ENCODE data around the gene PJA1.
A peak's percentile ranks its signal among the peaks of the same experiment; 100 is the strongest.

The PJA1 gene

DNA sequence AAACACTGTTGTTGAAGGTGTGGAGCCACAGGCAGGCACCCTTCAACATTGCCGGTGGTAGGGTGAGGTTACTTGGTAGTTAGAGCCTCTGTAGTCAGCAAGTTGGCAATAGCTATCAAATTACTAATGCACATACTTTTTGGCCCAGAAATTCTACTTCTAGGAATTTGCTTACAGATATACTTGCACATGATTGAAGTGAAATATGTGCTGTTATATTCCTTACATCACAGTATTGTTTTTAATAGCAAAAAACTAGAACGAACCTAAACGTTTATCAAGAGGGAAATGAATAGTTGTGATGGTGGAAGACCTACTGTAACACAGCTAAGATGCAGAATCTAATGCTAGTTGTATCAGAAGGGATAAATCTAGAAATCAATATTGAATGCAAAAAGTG is 7.7 kb upstream of the PJA1 start:
- DNase-seq (ENCODE audit: low read depth in 2 of 2): no peak

DNA sequence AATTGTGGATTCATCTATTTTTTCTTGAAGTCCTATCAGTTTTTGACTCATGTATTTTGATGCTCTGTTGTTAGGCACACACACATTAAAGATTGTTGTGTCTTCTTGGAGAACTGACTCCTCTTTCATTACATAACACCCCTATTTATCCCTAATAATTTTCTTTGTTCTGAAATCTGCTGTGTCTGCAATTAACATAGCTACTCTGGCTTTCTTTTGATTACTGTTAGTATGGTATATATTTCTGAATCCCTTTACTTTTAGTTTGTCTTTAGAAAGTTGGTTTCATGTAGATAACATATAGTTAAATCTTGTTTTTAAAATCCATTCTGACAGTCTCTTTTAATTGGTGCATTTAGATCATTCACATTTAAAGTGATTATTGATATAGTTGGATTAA is 5.1 kb upstream of the PJA1 start:
- DNase-seq (ENCODE audit: low read depth in 2 of 2): no peak

DNA sequence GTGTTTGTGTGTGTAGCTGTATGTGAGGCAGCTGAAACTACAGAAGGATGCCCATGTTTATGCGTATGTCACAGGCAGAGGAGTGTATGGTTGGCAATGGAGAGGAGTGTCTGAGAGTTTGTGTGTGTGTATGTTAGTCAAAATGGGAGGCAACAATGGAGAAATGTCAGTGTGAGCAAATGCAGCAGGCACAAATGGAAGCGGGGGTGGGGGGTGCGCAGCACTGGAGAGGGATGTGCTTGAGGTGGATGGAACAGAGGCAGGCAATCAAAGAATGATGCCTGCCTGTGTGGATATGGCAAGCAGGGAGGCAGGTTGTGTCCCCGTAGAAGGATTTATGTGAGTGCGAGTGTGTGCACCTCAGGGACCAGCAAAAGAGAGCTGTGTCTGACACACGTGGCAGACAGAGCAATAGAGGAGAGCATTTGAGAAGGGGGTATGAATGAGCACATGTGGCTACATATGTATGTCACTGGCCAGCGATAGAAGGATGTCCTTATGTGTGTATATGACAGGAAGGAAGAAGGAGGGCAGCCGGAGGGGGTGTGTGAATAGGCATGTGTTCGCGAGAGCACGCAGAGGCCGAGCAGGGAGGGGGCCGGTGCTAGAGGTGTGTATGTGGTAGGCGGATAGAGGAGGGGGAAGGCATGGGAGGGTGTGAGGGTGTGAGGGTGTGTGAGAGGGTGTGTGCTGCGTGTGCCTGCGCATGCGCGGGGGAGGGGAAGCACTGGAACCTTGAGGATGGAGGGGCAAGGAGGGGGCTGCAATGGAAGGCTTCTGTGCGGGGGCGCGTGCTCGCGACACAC is 1.1 kb downstream of the PJA1 start:
- peak in 1 of 2 experiments; percentile 31 for DNase-seq (ENCODE audit: low read depth in 2 of 2)

DNA sequence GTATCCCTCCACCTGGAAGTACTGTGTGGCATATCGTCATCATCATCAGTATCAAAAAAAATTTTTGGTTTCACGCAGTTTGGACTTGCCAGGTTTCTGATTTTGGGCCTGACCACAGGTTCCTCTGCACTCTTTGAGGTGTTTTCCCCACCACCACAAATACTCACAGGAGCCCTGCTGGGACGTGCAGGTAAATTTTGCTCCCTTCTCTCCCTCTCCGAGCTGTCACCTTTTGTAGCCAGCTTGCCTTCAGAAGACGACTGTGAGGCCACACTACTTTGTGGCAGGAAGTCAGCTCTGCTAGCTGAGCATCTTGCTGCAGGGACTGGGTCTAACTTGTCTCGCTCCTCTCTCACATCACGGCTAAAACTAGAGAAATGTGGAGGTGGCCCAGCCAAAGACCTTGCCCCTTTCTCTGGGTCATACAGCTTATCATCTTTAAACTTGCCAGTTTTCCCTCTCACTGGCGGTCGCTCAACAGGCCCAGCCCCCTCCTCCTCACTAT is 2.8 kb downstream of the PJA1 start:
- DNase-seq (ENCODE audit: low read depth in 2 of 2): no peak

DNA sequence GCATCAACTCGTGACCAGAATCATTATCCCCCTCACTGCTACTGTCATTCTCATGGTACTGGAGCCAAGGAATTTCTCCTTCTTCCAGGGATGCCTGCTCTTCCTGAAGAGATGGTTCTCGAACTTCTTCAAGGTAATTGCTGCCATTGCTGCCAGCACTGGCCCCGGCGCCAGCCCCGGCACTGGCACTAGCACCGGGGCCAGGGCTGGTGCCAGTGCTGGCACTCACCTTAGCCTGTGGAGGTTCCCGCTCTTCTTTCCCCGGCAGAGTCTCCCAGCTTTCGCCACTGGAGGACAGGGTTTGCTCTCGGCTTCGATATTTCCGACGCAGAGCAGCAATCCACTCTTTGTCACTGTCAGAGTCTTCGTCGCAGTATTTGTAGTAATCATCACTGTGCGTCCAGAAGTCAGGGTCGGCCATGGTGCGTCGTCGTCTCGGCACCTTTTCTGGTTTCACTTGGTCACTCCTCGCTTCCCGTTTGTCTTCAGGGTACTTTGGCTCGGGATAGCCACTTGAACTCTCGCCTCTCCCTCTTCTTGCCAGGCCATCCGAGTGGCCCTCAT is 3.4 kb downstream of the PJA1 start:
- DNase-seq (ENCODE audit: low read depth in 2 of 2): no peak

DNA sequence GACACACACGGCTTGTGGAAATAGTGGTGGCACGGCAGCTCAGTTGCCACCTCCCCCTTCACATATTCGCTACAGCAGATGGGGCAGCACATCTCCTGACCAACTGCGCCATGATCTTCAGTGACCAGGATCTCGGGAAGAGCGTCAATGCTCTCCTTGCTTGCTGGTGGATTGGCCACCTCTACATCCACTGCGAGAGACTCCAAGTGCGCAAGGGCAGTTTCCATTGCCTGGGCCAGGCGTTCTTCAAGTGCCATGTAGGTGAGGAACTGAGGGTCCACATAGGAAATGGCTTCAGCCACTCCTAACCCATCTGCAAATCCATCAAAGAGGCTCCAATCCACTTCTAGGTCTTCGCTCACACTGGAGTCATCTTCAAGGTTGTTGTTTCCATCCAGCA is 3.9 kb downstream of the PJA1 start:
- DNase-seq (ENCODE audit: low read depth in 2 of 2): no peak

DNA sequence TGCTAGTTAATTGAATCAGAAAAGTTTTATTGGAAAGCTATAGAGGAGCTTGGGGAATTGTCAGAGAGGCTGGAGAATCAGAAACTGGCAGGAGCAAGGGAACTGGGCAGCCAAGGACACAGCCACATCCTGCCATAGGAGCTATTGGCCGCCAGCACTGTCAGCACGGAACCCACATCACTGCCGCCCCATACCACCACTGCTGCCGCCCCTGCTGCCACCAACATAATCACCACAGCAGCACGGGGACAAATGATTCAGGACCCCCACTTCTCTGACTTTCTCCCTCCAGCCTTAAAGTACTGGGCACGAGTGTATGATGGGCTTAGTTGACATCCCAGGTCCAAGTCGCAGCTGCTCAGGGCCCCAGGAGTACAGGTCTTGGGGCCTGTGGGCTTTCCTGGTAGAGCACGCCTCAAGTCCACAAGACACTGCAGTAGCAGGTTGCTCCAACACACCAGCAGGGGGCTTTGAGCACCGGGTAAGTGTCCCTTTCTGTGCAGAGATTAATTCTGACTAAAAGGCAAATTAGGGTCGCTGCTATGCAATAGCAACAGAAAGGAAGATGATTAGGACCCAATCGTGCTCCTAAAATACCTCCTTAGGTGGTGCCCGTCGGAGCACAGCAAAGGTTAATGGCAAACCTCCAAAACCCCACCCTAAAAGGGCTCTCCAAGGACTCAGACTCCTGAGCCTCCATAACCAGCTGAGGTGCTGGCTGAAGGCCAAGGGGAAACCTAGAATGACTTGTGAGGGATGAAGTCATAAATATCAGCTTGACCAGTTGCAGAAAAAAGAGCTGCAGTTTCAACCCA is 6.9 kb downstream of the PJA1 start:
- peak in 1 of 2 experiments; percentile 3 for DNase-seq (ENCODE audit: low read depth in 2 of 2)

DNA sequence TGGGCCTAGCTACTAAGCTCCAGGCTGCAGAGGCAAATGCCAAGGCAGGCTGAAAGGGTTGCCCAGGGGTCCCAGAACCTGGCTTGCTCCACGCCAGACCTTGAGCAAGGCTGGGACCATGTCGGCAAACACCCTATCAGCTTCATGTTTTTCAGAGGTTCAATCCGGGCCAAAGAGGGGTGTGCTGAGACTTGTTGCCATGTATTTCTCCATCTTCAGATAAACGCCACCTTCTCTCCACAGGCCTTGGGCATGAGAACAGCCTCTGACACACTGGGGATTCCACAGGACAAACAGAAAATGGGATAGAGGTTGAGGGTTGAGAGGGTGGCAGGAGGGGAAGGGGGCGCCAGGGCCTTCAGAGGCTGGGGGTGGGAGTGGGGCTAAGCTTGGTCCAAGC is 8.6 kb downstream of the PJA1 start:
- DNase-seq (ENCODE audit: low read depth in 2 of 2): no peak

DNA sequence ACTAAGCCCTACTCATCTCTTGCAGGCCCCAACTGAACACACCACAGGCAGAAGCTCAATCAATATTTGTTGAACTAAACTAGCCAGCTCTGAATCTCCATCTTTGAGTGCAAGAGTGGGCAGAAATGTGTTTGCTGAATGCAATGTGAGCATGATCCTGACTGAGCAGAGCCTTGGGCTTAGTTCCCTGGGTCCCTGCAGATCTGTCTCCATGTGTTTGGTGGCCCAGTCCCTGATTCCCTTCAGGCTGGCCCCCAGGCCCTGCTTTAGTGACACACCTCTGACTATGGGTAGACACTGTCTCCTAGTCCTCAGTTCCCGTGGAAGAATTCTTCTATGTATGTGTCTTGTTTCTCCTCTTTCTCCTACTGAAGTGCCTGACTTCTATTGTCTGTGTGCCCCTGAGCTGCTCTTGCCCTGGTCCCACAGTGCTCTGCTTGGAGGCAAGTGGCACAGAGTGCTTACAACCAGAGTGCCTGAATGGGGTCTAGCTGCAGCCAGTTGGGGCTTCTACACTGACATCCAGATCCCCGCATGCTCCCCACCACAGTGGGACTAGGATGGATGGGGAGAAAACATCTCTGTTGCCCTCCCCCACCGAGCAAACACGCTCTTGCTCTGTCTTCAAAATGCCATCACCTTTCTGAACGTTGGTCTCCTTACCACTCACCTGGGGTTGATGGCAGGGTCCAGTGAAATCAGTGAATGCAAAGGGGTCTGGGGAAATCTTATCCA is 9.3 kb downstream of the PJA1 start:
- no peak for DNase-seq (ENCODE audit: low read depth in 2 of 2)

DNA sequence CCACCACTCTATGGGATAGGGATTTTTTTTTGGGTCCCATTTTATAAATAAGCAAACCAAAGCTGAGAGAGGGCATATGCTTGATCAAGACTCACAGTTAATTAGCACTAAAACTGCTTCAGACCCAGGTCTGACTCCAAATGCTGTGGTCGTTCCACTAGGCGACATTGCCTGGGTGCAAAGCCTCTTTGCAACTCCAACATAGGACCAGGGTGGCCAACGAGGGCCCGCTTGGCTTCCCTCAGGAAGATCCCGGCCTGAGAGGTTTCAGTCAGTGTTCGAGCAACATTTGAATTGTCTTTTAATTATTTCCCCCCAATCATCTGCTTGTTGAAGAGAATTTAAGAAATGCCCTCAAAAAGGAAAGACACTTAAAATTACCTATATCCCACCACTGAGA is 11.2 kb downstream of the PJA1 start:
- no peak for DNase-seq (ENCODE audit: low read depth in 2 of 2)

DNA sequence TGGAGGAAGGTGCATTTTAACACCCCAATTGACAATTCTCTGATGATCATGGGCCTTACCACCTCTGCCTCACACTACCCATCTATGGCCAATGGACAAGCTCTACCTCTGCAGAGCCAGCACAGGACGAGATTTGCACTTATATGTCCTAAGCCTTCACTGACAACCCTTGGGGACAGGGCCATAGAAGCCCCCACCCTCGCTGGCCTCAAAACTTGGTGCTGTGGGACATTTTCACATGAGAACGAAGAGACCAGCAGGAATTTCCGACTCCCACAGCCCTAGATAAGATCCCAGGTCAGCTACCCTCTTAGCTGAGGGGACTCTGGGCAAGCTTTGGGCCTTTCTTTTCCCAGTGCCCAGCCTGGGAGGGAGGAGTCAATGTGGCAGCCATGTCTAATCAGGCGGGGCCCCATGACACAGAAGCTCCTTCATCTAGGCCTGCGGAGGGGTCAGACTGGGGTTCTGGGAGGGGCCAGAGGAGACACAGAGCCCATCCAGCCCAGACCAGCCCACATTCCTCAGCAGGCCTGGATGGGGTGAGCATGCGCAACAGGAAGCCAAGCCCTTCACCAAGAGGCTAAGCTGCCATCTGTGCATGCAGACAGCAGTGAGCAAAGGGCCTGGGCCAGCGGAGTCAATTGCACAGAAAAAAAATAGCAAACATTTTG is 12.1 kb downstream of the PJA1 start:
- DNase-seq (ENCODE audit: low read depth in 2 of 2): no peak

DNA sequence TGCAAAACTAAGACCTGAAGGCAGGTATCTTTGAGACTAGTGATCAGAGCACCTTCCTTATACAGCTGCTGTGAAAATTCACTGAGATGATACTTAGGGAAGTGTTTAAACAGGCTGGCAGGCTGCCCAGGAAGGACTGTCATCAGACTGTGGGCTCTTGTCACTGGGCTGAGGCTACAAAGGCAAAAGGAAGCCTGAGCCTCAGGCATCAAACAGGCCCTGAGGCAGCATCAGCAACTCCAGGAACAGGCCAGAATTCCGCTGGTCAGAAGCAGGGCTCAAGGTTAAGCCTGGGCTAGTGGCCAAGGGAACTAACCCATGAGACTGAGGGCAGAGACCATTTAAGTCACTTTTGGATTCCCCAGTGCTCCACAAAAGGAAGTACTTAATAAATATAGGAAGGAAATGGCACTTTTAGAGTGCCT is 12.8 kb downstream of the PJA1 start:
- DNase-seq (ENCODE audit: low read depth in 2 of 2): no peak

DNA sequence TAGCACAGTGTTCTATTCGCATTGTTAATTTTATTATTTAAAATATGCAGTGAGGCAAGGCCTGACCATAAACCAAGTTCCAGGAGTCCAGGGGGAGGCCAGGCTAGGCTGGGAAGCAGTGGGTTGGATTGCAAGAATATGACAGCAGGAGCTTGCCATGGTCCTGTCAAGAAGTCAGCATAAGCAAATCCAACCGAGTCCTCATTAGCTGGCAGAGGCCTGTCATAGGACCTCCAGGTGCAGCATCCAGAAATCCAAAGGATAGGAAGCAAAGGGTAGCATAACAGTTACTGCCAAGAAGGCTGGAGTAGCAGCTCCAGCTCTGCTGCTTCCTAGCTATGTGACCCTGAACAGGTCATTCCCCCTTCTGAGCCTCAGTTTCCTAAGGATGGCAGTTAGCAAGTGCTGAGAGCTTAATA is 13.4 kb downstream of the PJA1 start:
- no peak for DNase-seq (ENCODE audit: low read depth in 2 of 2)

DNA sequence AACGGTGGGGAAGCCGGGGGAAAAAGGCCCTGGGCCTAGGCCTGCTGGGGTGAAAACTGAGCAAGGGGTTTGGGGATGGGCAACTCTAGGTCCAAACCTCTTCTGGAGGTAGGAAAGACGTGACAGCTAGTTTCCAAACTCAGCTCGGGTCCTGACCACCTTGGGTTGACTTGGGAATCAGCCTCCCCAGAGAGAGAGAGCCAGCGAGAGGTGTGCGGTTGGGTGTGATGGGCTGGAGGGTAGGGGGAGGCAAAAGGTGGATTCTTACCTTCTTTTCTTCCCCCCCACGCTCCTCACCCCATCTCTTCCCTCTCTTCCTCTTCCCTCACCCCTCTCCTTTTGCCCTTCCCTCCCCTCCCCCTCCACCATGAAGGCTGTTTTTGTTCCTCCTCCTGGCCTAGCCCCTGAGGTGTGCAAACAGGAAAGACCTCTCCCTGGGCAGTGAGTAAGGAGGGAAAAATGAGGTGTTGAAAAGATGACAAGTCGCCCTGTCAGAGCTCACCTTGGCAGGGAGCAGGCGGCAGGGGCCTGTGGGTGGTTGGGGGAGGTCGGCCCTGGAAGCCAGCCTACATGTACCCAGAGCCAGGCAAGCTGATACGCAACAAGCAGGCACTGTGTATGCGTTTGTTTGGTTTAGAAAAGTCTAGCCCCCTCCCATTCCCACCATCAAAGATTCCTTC is 14.8 kb downstream of the PJA1 start:
- DNase-seq (ENCODE audit: low read depth in 2 of 2): no peak

DNA sequence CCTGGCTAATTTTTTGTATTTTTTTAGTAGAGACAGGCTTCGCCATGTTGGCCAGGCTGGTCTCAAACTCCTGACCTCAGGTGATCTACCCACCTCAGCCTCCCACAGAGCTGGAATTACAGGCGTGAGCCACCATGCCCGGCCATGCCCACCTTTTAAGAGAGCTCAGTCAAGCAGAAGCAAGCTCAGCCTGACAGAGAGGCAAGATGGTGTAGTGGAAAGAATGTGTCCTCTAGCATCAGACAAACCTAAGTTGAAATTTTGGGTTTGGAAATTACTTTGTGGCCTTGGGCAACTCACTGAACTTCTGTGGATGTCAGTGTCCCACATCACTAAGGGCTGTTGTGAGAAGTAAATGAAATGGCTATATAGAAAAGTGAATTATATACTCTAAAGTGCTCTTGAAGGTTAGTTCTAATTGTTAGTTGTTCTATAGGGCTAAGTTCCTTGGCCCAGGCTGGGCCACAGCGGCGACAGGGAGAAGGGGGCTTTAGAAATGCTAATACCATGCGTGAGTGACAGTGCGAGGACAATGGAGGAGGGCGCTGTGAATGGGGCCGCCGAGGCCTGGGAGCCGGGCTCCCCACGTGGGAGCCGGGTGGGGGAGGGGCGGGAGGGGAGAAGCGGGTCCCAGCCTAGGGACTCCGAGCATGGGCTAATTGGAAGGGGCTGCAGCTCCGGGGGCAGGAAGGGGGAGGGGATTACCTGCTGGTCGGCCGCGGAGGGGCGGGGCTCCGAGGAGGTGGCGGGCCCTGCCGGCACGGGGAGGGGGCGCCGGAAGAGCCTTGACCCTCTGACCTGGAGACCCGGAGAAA is 15.6 kb downstream of the PJA1 start:
- DNase-seq (ENCODE audit: low read depth in 2 of 2): no peak

DNA sequence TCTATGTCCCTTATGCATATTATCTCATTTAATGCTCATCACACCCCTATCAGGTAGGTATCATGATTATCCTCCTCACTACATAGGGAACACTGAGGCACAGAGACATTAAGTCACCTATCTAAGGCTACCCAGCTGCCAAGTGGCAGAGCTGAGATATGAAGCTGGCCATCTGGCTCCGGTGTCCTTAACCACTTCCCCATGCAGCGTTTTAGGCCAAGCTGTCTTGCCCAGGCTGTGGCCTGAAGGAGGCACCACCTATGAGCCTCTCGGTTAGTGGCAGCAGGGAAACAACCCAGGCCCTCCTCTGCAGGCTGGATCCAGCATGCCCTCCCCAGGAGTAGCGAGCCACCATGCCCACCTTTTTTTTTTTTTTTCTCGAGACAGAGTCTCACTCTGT is 16.3 kb downstream of the PJA1 start:
- no peak for DNase-seq (ENCODE audit: low read depth in 2 of 2)

DNA sequence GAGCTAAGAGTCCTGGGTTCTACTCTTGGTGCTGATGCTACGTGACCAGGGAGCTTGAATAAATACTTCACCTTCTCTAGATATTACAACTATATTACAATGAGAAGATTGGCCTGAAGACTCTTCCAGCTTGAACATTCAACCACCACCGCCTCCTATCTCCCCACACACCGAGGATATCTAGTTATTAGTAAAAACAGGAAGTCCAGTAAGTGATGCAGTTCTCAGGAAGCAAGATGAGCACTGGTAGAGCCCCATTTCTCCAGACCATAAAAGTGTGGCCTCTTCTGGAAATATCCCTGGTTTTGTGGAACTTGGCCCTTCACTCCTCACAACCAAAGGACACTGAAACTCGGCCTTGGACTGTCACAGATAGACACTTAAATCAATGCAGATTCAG is 18.5 kb downstream of the PJA1 start:
- no peak for DNase-seq (ENCODE audit: low read depth in 2 of 2)

DNA sequence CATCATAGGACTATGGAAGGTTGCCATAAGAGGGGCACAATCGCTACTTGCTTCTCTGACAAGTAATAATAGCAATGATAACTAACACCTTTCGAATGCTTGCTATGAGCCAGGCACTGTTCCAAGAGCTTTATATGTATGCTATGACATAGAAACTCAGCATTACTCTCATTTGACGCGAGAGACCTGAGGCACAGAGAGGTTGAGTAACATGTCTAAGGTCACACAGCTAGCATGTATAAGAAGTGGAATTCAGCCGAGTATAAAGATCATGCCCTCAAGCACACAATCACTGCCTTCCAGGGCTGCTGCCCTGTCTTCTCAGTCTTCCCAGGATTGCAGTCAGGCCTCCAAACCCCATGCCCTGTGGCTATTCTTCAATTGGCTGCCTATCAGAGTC is 19.5 kb downstream of the PJA1 start:
- no peak for DNase-seq (ENCODE audit: low read depth in 2 of 2)

DNA sequence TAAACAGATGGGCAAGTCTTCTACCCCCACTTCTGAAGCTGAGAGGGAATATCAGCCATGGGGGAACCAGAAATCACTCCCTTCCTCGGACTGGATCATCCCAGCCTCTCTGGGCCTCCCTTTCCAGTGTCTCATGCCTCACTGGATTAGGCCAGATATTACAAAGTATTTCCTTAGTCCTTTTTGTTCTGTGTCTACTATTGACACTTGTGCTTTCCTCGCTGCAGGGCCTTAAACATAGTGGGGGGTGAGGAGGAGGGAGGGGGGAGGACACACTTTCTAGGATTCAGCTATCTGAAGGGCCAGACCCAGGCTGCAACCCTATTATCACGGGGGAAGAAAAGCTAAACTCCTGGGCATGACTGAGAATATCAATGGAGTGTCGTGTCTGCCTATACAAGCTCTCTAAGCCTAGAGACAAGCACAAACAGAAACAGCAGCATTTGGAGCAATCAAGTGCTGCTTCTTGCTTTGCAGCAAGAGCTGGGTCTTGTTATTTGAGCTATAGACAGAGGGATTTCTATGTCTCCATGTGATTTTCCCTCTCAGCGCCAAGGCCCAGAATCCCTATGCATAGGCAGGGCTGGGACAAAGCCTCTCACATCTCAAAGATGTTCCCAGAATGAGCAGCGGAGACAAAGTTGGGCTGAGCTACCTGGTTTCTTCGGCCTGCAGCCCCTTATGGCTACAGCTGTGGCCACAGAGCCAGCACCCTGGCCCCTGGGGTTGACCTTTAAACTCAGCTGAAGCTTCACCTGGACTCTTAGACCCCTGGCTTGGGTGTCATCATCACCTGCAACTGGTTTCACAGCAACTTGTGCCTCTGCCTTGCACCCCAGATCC is 20.2 kb downstream of the PJA1 start:
- DNase-seq (ENCODE audit: low read depth in 2 of 2): no peak
